ENCODE measurements around the gene NTMT1. TPM values are rescaled to one million over a fixed set of nuclear protein-coding genes. Genes with fewer than 3 reads are reported as not detected.

NTMT1 gene
- total RNA-seq, 2 donors from 2014 or later, result 39.6 to 49.1 TPM

GRCh38 chr9:129596541-129597331 is 29.2 kb upstream of the NTMT1 start:
- H3K4me1 Mint-ChIP-seq, result peaks cover 29% of the 10 kb centered on the region
- peak; percentile 93 for DNase-seq
- peak overlapping the region; percentile 71 for H3K4me3 Mint-ChIP-seq
- peak overlapping the region; percentile 72 for H3K27ac Mint-ChIP-seq
- Histone ChIP-seq H3K36me3 (ENCODE audit: control insufficient read depth, insufficient read depth, low read length) (no peaks in the 10 kb centered on the region), H3K27me3 (ENCODE audit: control insufficient read depth, insufficient read depth, low read length, poor library complexity, severe bottlenecking) (no peaks in the 10 kb centered on the region), H3K9ac (ENCODE audit: extremely low read depth, low read length, poor library complexity, severe bottlenecking) (no peak overlapping the region), H3K4me1 (ENCODE audit: control insufficient read depth, insufficient read depth, low read length) (peaks cover 7% of the 10 kb centered on the region), H3K4me3 (ENCODE audit: low read length) (peak overlapping the region; percentile 82), H3K27ac (ENCODE audit: low read depth, low read length) (no peak overlapping the region), H3K9me3 (ENCODE audit: control insufficient read depth, low read length) (no peaks in the 10 kb centered on the region)
- no peaks in the 10 kb centered on the region for H3K9me3 Mint-ChIP-seq
- TF ChIP-seq CTCF (conservative IDR thresholded peaks at IDR 0.05), result no peak
- 0 to 6% methylated on average over 6 to 32 of the region's 33 CpGs for WGBS, 2 experiments (ENCODE audit: insufficient coverage in 1 of 2, insufficient read length in 1 of 2)
- peaks cover 17% of the 10 kb centered on the region for H3K27me3 Mint-ChIP-seq (ENCODE audit: insufficient read depth)
- H3K36me3 Mint-ChIP-seq (ENCODE audit: low read depth), result no peaks in the 10 kb centered on the region

GRCh38 chr9:129597355-129598088 is 28.4 kb upstream of the NTMT1 start:
- WGBS, 2 experiments (ENCODE audit: insufficient coverage in 1 of 2, insufficient read length in 1 of 2), result 4 to 5% methylated on average over 5 to 55 of the region's 57 CpGs
- H3K27ac Mint-ChIP-seq, result no peak overlapping the region

More at GRCh38 chr9:129597355-129598088, 28.4 kb upstream of the NTMT1 start:
- H3K4me1 Mint-ChIP-seq, result peaks cover 23% of the 10 kb centered on the region
- no peak for TF ChIP-seq CTCF (conservative IDR thresholded peaks at IDR 0.05)
- H3K9me3 Mint-ChIP-seq, result no peaks in the 10 kb centered on the region
- no peaks in the 10 kb centered on the region for H3K27me3 ChIP-seq (ENCODE audit: control insufficient read depth, insufficient read depth, low read length, poor library complexity, severe bottlenecking)
- peaks cover 2% of the 10 kb centered on the region for H3K4me1 ChIP-seq (ENCODE audit: control insufficient read depth, insufficient read depth, low read length)
- H3K27me3 Mint-ChIP-seq (ENCODE audit: insufficient read depth), result peaks cover 17% of the 10 kb centered on the region
- DNase-seq, result peak; percentile 88
- peak overlapping the region; percentile 82 for H3K4me3 ChIP-seq (ENCODE audit: low read length)
- H3K4me3 Mint-ChIP-seq, result peak overlapping the region; percentile 71
- H3K36me3 ChIP-seq (ENCODE audit: control insufficient read depth, insufficient read depth, low read length), result no peaks in the 10 kb centered on the region
- no peak overlapping the region for H3K9ac ChIP-seq (ENCODE audit: extremely low read depth, low read length, poor library complexity, severe bottlenecking)
- no peaks in the 10 kb centered on the region for H3K9me3 ChIP-seq (ENCODE audit: control insufficient read depth, low read length)
- H3K36me3 Mint-ChIP-seq (ENCODE audit: low read depth), result no peaks in the 10 kb centered on the region
- peak overlapping the region; percentile 64 for H3K27ac ChIP-seq (ENCODE audit: low read depth, low read length)
